Body of pancreas (tissue), 4 donors: ENCODE data around the gene DLST. TPM values are rescaled to one million over a fixed set of nuclear protein-coding genes. Genes with fewer than 3 reads are reported as not detected.

ENCODE experiments used
- ATAC-seq: fragments of 150-250 bp; one replicate; pipeline ENCODE4 v1.9.1; 2016
- DNase-seq, 4 donors: peaks; one replicate each; pipeline ENCODE4 v3.0.0-alpha.2; 2019
- H3K27ac ChIP-seq, 4 donors: fragments of 200-600 bp; sonication (generic); 1 replicate in 3 of 4; 2 replicates in 1 of 4; pipeline versions ENCODE4 v1.5.1 to v1.6.1; 2016 to 2019; ENCODE audit warnings: mild to moderate bottlenecking in 1 of 4, mixed read lengths in 1 of 4, moderate library complexity in 1 of 4
- H3K27me3 ChIP-seq, 2 donors: fragments of 200-600 bp; sonication (generic); one replicate each; pipeline ENCODE4 v1.6.0; 2016; ENCODE audit warnings: mild to moderate bottlenecking in 1 of 2
- H3K36me3 ChIP-seq, 2 donors: fragments of 200-600 bp; sonication (generic); replicated peaks in 1 of 2; 2 replicates each; pipeline ENCODE4 v1.5.1; 2016; ENCODE audit warnings: low read depth in 2 of 2; ENCODE audit not compliant: insufficient read depth in 1 of 2
- H3K4me1 ChIP-seq: fragments of 200-600 bp; sonication (generic); one replicate; pipeline ENCODE4 v1.6.0; 2016
- H3K4me3 ChIP-seq, 2 donors: fragments of 200-600 bp; sonication (generic); 1 replicate in 1 of 2; 2 replicates in 1 of 2; pipeline ENCODE4 v1.5.1; 2016 to 2019
- H3K9me3 ChIP-seq, 3 donors: fragments of 200-600 bp; sonication (generic); 1 replicate in 2 of 3; 2 replicates in 1 of 3; pipeline ENCODE4 v1.5.1; 2016
- CTCF ChIP-seq, 7 experiments: fragments of 450-650 bp in 4 of 7; fragments of 200-600 bp in 3 of 7; sonication (generic) in 3 of 7; IDR thresholded peaks; one replicate each; pipeline ENCODE4 v1.5.1; 2016 to 2019; ENCODE audit warnings: antibody characterized with exemption in 7 of 7
- POLR2A ChIP-seq, 3 donors: fragments of 450-650 bp; IDR thresholded peaks; one replicate each; pipeline ENCODE4 v1.6.1; 2016; ENCODE audit warnings: antibody characterized with exemption in 3 of 3, mild to moderate bottlenecking in 2 of 3
- WGBS, 2 donors: methylation state at CpG; one replicate each; pipeline ENCODE4 v1.1.5; 2017; 5-methylcytosine and 5-hydroxymethylcytosine counted together
- intact Hi-C: fragments of 100-400 bp; cut with DNase I; formaldehyde crosslinking; loops from one replicate; pipeline ENCODE4 v1.15.1; 2023
- total RNA-seq, 2 donors: library from RNA; depleted of rRNA; stranded (reverse); fragments of >200 nt; gene quantifications; one replicate each; pipeline ENCODE4 v1.1.0, GENCODE V29; 2016

DLST gene
- total RNA-seq, 2 donors from 2014 or later: 33.7 to 36.3 TPM

- intact Hi-C loops: no loop called here
- H3K4me1 ChIP-seq: no peaks in the 10 kb centered on the region
- H3K36me3 ChIP-seq: no peaks in the 10 kb centered on the region
- no peaks in the 10 kb centered on the region for H3K9me3 ChIP-seq
- DNase-seq (no peak), ATAC-seq (no peak)
- no peak overlapping the region for H3K4me3 ChIP-seq
- no peak overlapping the region for H3K27ac ChIP-seq
- H3K27me3 ChIP-seq: no peaks in the 10 kb centered on the region
- 62 to 65% methylated on average over 4 of the region's 4 CpGs for WGBS, 2 donors
- TF ChIP-seq CTCF (IDR thresholded peaks at IDR 0.05) (no peak), POLR2A (IDR thresholded peaks at IDR 0.05) (no peak)
Measured at GRCh38 chr14:74871819-74872218, 9.9 kb upstream of the DLST start.

- no peaks in the 10 kb centered on the region for H3K27me3 ChIP-seq
- H3K27ac ChIP-seq: no peak overlapping the region
- H3K36me3 ChIP-seq: no peaks in the 10 kb centered on the region
- TF ChIP-seq CTCF (IDR thresholded peaks at IDR 0.05) (no peak), POLR2A (IDR thresholded peaks at IDR 0.05) (no peak)
- intact Hi-C loops: no loop called here
- WGBS, 2 donors: 78 to 88% methylated on average over 5 of the region's 5 CpGs
- no peaks in the 10 kb centered on the region for H3K9me3 ChIP-seq
- no peaks in the 10 kb centered on the region for H3K4me1 ChIP-seq
- no peak for DNase-seq
- H3K4me3 ChIP-seq: no peak overlapping the region
- no peak for ATAC-seq
Measured at GRCh38 chr14:74875204-74875603, 6.5 kb upstream of the DLST start.

DNA sequence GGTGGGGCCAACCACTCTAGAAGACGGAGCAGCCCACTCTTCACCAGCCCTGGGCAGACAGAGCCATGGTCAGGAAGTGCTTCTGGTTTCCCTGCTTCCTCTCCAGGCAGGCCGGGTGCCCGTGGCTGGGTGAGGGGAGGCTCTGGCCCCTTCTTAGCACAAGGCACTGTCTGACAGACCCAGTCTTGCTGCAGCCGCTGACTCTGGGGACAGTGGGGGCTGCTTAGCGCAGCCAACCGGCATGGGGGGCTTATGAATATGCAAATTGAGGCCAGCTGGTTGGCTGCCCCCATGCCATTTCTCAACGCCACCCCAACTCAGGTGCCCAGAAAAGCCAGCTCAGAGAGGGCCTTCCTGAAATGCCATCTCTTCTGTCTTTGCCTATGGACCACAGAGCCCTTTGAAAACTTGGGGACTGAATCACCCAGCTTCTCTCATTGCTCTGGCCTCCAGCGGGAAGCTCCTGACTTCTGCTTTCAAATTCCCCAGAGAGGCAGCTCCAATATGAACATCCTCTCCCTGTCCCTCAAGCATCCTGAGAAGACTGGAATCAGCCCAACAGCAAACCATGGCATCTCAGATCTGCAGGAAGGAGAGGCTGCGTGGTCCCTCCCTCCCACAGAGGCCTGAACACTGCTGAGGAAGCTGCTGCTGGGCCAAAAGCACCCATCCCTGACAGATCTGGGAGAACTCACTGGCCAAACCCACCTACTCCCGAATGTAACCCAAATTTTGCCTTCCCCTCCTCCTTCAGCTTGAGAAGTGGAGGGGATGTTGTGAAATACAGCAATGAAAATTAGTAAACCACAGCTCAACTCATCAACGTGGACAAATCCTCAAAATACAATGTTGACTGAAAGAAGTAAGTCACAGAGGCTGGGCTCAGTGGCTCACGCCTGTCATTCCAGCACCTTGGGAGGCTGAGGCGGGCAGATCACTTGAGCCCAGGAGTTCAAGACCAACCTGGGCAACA lies 5.5 kb upstream of the DLST start, which contains the start of gene PROX2:
Gene PROX2, minus strand, starts transcription at position 205 of the 973 bp plus-strand sequence. CDS start 12,311 bp downstream, outside the sequence.
- Histone ChIP-seq H3K4me3 (no peak within 1 kb of the TSS), H3K27me3 (no peaks in the 10 kb centered on the region), H3K4me1 (peaks cover 5% of the 10 kb centered on the region), H3K9me3 (no peaks in the 10 kb centered on the region), H3K36me3 (no peaks in the 10 kb centered on the region), H3K27ac (no peak within 1 kb of the TSS)
- ATAC-seq (no peak), DNase-seq (no peak)
- 48 to 50% methylated on average over 9 to 13 of the region's 13 CpGs for WGBS, 2 donors
- intact Hi-C loops: no loop called here
- TF ChIP-seq POLR2A (IDR thresholded peaks at IDR 0.05) (no peak), CTCF (IDR thresholded peaks at IDR 0.05) (no peak)

DNA sequence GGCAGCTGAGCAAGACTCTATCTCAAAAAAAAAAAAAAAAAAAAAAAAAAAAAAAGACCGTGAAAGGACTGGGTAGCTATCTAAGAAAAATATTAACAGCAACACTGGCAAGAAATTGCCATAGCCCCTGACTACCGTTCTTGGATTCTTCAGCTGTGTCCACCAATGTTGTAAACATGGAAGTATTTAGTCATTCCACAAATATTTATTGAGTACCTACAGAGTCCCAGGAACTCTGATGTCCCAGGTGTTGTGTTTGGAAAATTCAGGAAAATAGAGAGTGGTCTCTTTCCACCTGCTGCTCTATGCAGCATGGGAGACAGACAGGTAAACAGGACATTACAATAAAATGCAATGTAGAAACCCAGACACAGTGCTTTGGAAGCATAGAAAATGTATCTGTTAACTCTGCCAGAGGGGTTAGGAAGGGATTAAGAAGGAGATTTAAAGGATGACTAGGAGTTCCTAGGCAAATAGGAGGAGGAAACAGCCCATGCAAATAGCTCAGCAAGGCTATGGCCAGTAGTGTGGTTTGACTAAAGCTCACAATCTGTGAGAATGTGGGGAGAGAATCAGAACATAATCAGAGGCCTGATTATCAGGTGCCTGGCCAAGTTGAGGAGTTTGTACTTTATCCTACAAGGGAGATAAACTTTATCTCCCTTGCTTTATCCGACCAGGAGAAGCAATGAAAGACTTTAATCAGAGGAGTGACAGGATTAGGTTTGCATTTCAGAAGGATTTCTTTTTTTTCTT lies 2.1 kb upstream of the DLST start:
- intact Hi-C loops: no loop called here
- Histone ChIP-seq H3K9me3 (no peaks in the 10 kb centered on the region), H3K4me1 (peaks cover 27% of the 10 kb centered on the region), H3K27me3 (no peaks in the 10 kb centered on the region), H3K4me3 (no peak overlapping the region), H3K27ac (peak overlapping the region in 1 of 4 donors; percentile 7), H3K36me3 (no peaks in the 10 kb centered on the region)
- ATAC-seq (no peak), DNase-seq (no peak)
- WGBS, 2 donors: 13 to 26% methylated on average over 3 of the region's 3 CpGs
- TF ChIP-seq POLR2A (IDR thresholded peaks at IDR 0.05) (no peak), CTCF (IDR thresholded peaks at IDR 0.05) (no peak)
